Transverse colon (tissue), 4 donors: ENCODE results near the gene ACVR1C. TPM values are rescaled to one million over a fixed set of nuclear protein-coding genes. Genes with fewer than 3 reads are reported as not detected.

Source experiments
- DNase-seq: peaks from one replicate; pipeline ENCODE4 v3.0.0-alpha.2; 2019
- H3K27ac ChIP-seq, 4 donors: fragments of 200-600 bp; sonication (generic); 2 replicates each; pipeline ENCODE4 v1.5.1; 2016 to 2018; ENCODE audit warnings: inconsistent platforms in 4 of 4
- H3K27me3 ChIP-seq: fragments of 200-600 bp; sonication (generic); 2 replicates; pipeline ENCODE4 v1.5.1; 2017; ENCODE audit warnings: inconsistent platforms
- H3K36me3 ChIP-seq, 4 donors: fragments of 200-600 bp; sonication (generic); 2 replicates each; pipeline ENCODE4 v1.5.1; 2017 to 2019; ENCODE audit warnings: inconsistent platforms in 4 of 4
- H3K4me1 ChIP-seq, 4 donors: fragments of 200-600 bp; sonication (generic); 2 replicates each; pipeline ENCODE4 v1.5.1; 2017 to 2020; ENCODE audit warnings: inconsistent platforms in 4 of 4
- H3K4me3 ChIP-seq, 4 donors: fragments of 200-600 bp; sonication (generic); 1 replicate in 1 of 4; 2 replicates in 3 of 4; pipeline versions ENCODE4 v1.5.1 to v1.6.1; 2017 to 2019; ENCODE audit warnings: inconsistent platforms in 4 of 4
- H3K9me3 ChIP-seq, 2 donors: fragments of 200-600 bp; sonication (generic); 2 replicates each; pipeline ENCODE4 v1.5.1; 2017 to 2019; ENCODE audit warnings: inconsistent platforms in 2 of 2
- EP300 ChIP-seq: sonication (generic); formaldehyde crosslinking; IDR thresholded peaks from one replicate; pipeline ENCODE4 v1.6.1; 2017; ENCODE audit warnings: antibody characterized with exemption, low read depth
- POLR2A ChIP-seq: fragments of 450-650 bp; IDR thresholded peaks from one replicate; pipeline ENCODE4 v1.6.1; 2016; ENCODE audit warnings: antibody characterized with exemption, mild to moderate bottlenecking, moderate library complexity
- POLR2AphosphoS5 ChIP-seq, 3 donors: sonication (generic); formaldehyde crosslinking; IDR thresholded peaks; one replicate each; pipeline ENCODE4 v1.6.1; 2016; ENCODE audit warnings: antibody characterized with exemption in 3 of 3
- WGBS, 2 donors: methylation state at CpG; one replicate each; pipeline ENCODE4 v1.1.5; 2018; ENCODE audit warnings: low coverage in 1 of 2; 5-methylcytosine and 5-hydroxymethylcytosine counted together
- in situ Hi-C, 4 donors: fragments of 200-750 bp; cut with MboI; loops; one replicate each; pipeline versions ENCODE4 v1.15.0 to v1.15.1; 2017; ENCODE audit warnings: low sequenced_read_pairs in 3 of 4, low pct_ligation_motif_present in 1 of 4, low pct_unique_long_range_greater_than_20kb in 1 of 4
- intact Hi-C: fragments of 100-400 bp; cut with DNase I; formaldehyde crosslinking; loops from one replicate; pipeline ENCODE4 v1.15.1; 2023; ENCODE audit warnings: low total_unique reads
- total RNA-seq, 4 donors: library from RNA; depleted of rRNA; stranded (reverse); fragments of >200 nt; gene quantifications; one replicate each; pipeline ENCODE4 v1.1.0, GENCODE V29; 2016
- TF ChIP-seq, protein P1 (sequence below), 5 experiments: fragments of 200-600 bp in 3 of 5; fragments of 450-650 bp in 2 of 5; sonication (generic) in 3 of 5; IDR thresholded peaks; 1 replicate in 2 of 5; 2 replicates in 3 of 5; pipeline ENCODE4 v1.5.1; 2016 to 2017; ENCODE audit warnings: antibody characterized with exemption in 5 of 5, inconsistent platforms in 3 of 5, mild to moderate bottlenecking in 2 of 5, moderate library complexity in 1 of 5

ACVR1C gene
- total RNA-seq, 4 donors from 2014 or later, result 8.2 to 13.7 (median 11.9) TPM

DNA sequence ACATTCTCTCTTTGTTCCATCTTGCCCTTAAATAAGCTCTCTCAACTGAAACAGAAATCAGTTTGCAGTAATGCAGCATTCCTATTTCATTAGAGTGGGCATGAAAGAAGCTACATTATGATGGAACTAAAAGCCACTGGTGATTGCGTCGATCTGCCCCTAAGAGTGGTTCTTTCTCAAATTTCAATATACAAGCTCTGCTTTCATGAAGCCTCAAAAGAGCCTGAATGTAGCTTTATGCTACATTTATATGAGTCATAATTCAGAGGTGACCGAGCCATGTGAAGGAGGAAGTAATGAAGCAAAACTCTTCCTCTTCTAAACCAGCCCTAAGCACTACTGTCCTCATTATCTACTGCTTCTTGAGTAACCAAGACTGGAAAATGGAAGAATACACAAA is 120.0 kb downstream of the ACVR1C start:
- Histone ChIP-seq H3K9me3 (peaks cover 0 to 3% of the 10 kb centered on the region in 2 donors), H3K27me3 (no peaks in the 10 kb centered on the region), H3K4me3 (no peak overlapping the region), H3K4me1 (peaks cover 0 to 11% (median 7%) of the 10 kb centered on the region in 4 donors), H3K36me3 (no peaks in the 10 kb centered on the region), H3K27ac (peak overlapping the region in 2 of 4 donors; percentile 41 to 42)
- intact Hi-C loops (no loop called here), in situ Hi-C loops (loop anchor here in 3 of 4 donors (25.0 kb wide), 1 partner anchor 254 kb away; no protein-coding TSS in a partner anchor)
- TF ChIP-seq EP300 (no peak), POLR2AphosphoS5 (IDR thresholded peaks at IDR 0.05) (no peak), POLR2A (no peak)
- TF ChIP-seq, protein P1, sequence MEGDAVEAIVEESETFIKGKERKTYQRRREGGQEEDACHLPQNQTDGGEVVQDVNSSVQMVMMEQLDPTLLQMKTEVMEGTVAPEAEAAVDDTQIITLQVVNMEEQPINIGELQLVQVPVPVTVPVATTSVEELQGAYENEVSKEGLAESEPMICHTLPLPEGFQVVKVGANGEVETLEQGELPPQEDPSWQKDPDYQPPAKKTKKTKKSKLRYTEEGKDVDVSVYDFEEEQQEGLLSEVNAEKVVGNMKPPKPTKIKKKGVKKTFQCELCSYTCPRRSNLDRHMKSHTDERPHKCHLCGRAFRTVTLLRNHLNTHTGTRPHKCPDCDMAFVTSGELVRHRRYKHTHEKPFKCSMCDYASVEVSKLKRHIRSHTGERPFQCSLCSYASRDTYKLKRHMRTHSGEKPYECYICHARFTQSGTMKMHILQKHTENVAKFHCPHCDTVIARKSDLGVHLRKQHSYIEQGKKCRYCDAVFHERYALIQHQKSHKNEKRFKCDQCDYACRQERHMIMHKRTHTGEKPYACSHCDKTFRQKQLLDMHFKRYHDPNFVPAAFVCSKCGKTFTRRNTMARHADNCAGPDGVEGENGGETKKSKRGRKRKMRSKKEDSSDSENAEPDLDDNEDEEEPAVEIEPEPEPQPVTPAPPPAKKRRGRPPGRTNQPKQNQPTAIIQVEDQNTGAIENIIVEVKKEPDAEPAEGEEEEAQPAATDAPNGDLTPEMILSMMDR (IDR thresholded peaks at IDR 0.05), result no peak
- no peak for DNase-seq
- WGBS, 2 donors, result 39 to 60% methylated on average over 3 of the region's 3 CpGs

DNA sequence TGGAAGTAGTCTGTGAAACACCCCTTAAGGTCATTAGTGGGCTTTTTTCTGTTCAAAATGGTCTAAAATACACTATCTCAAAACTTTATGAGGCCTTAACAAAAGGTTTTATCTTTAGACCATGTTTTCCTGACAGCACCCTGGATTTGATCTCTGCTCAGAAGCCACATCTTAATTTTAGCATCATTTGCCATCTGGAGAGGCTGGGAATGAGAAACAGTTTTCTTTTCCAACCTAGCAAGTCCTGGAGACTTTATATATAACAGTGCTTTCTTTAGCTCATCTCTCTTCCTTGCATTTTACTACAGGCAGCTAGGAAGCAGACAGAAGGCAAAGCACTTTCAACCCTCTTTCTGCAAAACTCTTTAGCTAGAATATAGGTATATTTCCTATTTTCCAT is 122.1 kb downstream of the ACVR1C start:
- in situ Hi-C loops (loop anchor here in 3 of 4 donors (25.0 kb wide), 1 partner anchor 256 kb away; no protein-coding TSS in a partner anchor), intact Hi-C loops (no loop called here)
- no peaks in the 10 kb centered on the region for H3K36me3 ChIP-seq
- no peak overlapping the region for H3K4me3 ChIP-seq
- no peak for DNase-seq
- H3K9me3 ChIP-seq, result peaks cover 0 to 3% of the 10 kb centered on the region in 2 donors
- H3K27me3 ChIP-seq, result no peaks in the 10 kb centered on the region
- H3K4me1 ChIP-seq, result peaks cover 0 to 11% (median 7%) of the 10 kb centered on the region in 4 donors
- TF ChIP-seq EP300 (no peak), POLR2AphosphoS5 (IDR thresholded peaks at IDR 0.05) (no peak), POLR2A (no peak)
- TF ChIP-seq, protein P1 (IDR thresholded peaks at IDR 0.05), result no peak
- no peak overlapping the region for H3K27ac ChIP-seq

DNA sequence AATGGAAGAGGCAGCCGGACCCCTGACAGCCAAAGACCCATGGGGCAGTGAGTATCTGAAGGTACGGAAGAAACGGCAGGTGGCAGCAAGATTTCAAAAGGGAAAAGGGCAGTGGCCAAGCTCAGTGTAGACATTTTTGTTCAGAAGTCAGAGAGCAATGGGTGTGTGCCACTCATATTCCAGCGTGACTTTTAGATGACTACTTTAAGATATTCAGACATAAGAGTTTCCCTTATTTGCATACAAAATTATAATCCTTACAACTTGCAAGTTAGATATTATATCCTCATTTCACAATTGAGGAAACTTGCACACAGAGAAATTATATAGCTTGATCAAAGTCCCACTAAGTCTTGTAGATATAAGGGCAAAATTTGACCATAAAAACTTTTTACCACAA is 124.0 kb downstream of the ACVR1C start:
- peak; percentile 29 for DNase-seq
- Histone ChIP-seq H3K4me1 (peaks cover 0 to 11% (median 7%) of the 10 kb centered on the region in 4 donors), H3K36me3 (no peaks in the 10 kb centered on the region), H3K4me3 (no peak overlapping the region), H3K9me3 (peaks cover 0 to 3% of the 10 kb centered on the region in 2 donors), H3K27me3 (no peaks in the 10 kb centered on the region), H3K27ac (peak overlapping the region; percentile 33 to 61 (median 55))
- WGBS, 2 donors, result 65 to 69% methylated on average over 4 of the region's 4 CpGs
- in situ Hi-C loops (loop anchor here in 3 of 4 donors (25.0 kb wide), 1 partner anchor 258 kb away; no protein-coding TSS in a partner anchor), intact Hi-C loops (no loop called here)
- TF ChIP-seq EP300, result no peak
- TF ChIP-seq, protein P1 (IDR thresholded peaks at IDR 0.05), result no peak
- TF ChIP-seq POLR2AphosphoS5 (IDR thresholded peaks at IDR 0.05), result no peak
- no peak for TF ChIP-seq POLR2A

DNA sequence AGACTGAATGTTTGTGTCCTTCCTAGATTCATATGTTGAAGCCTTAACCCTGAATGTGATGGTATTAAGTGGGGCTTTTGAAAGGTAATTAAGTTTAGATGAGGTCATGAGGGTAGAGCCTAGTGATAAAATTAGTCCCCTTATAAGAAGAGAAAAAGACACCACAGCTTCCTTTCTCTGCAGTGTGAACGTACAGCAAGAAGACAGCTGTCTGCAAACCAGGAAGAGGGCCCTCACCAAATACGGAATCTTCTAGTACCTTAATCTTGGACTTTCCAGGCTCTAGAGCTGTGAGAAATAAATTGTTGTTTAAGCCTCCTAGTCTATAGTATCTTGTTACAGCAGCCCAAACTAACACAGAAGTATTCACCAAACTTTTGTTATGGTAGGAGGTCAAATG is 127.6 kb downstream of the ACVR1C start:
- Histone ChIP-seq H3K9me3 (peaks cover 0 to 3% of the 10 kb centered on the region in 2 donors), H3K36me3 (no peaks in the 10 kb centered on the region), H3K27ac (no peak overlapping the region), H3K4me1 (peaks cover 0 to 7% (median 2%) of the 10 kb centered on the region in 4 donors), H3K27me3 (no peaks in the 10 kb centered on the region), H3K4me3 (no peak overlapping the region)
- intact Hi-C loops, result no loop called here
- in situ Hi-C loops, result loop anchor here in 3 of 4 donors (25.0 kb wide), 1 partner anchor 261 kb away; no protein-coding TSS in a partner anchor
- DNase-seq, result no peak
- no peak for TF ChIP-seq POLR2AphosphoS5 (IDR thresholded peaks at IDR 0.05)
- no peak for TF ChIP-seq EP300
- TF ChIP-seq, protein P1 (IDR thresholded peaks at IDR 0.05), result no peak
- no peak for TF ChIP-seq POLR2A
- 51 to 56% methylated on average over 2 of the region's 2 CpGs for whole genome bisulfite sequencing, 2 donors
